Measurements from ENCODE around the gene PSME4. TPM values are rescaled to one million over a fixed set of nuclear protein-coding genes. Genes with fewer than 3 reads are reported as not detected.

PSME4 gene
- total and polyA plus RNA-seq, 2 of the 13 experiments (the other 11 are each of a cell fraction or from before 2014, with no cell fraction given) = 52.1 to 77.8 TPM

DNA sequence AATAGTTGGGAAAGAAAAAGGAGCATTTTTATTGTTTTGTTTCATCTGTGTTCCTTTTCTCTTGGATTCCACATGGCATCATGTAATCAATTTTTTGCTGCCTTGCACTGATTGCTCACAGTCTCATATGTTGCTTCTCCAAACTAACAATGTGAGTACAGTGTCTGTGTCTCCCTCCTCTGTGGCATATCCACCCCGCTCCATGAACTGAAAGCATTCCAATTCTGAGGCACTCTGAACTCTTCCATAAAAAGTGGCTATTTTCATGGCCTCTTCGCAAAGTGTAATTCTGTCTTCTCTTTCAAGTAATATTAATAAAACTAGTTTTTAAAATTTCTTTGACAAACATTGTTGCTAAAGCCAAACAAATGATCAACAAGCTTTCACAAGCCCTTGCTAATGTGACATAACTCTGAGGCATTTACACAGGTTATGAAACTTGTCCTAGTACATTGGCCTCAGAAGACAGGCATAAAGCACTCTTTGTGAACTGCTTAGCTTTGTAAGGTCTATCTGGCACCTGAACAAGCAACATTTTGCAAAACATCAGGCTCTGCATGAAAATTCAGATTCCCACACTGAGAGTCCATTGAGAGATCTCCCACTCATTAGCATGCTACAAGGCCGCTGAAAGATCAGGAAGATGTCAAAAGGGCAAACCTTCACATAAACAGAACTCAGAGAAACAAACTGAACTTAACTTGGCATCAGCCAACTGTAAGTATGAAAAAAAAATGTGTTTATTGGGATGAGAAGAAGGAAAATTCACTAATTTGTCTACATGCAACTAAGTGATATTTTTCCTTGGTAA lies 144.0 kb downstream of the PSME4 start (continued):
- TF ChIP-seq, protein P1, sequence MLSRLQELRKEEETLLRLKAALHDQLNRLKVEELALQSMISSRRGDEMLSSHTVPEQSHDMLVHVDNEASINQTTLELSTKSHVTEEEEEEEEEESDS (CRISPR knock-in tag; IDR thresholded peaks at IDR 0.05; ENCODE audit: borderline replicate concordance) = peak; percentile 90; the same call in 1 of the 2 replicates
- TF ChIP-seq ZSCAN12 (CRISPR knock-in tag; IDR thresholded peaks at IDR 0.05) (no peak), ZNF616 (CRISPR knock-in tag; IDR thresholded peaks at IDR 0.05; ENCODE audit: low read depth) (no peak), MATR3 (CRISPR knock-in tag; IDR thresholded peaks at IDR 0.05) (no peak), TCF7L2 (IDR thresholded peaks at IDR 0.05; ENCODE audit: low read depth, low read length) (peak; percentile 64), ZNF337 (CRISPR knock-in tag; IDR thresholded peaks at IDR 0.05; ENCODE audit: borderline replicate concordance, low read depth) (no peak), ARID2 (CRISPR knock-in tag; IDR thresholded peaks at IDR 0.05; ENCODE audit: borderline replicate concordance) (peak; percentile 94), TSC22D2 (CRISPR knock-in tag; IDR thresholded peaks at IDR 0.05; ENCODE audit: borderline replicate concordance) (peak; percentile 95), CENPX (CRISPR knock-in tag; IDR thresholded peaks at IDR 0.05) (no peak), GTF2F1 (IDR thresholded peaks at IDR 0.05; ENCODE audit: low read length) (no peak), PRPF4 (IDR thresholded peaks at IDR 0.05; ENCODE audit: low read depth, low read length, poor library complexity, severe bottlenecking) (no peak), PHF5A (CRISPR knock-in tag; IDR thresholded peaks at IDR 0.05; ENCODE audit: low read depth, unreplicated experiment) (peak; percentile 92), ZNF720 (CRISPR knock-in tag; IDR thresholded peaks at IDR 0.05) (no peak), SRY (CRISPR knock-in tag; IDR thresholded peaks at IDR 0.05) (no peak), ZNF775 (CRISPR knock-in tag; IDR thresholded peaks at IDR 0.05; ENCODE audit: borderline replicate concordance) (0 out of 2 replicates have a peak, but pooled peaks have one; percentile 47), ZNF451 (CRISPR knock-in tag; IDR thresholded peaks at IDR 0.05) (no peak), ZNF546 (CRISPR knock-in tag; conservative IDR thresholded peaks at IDR 0.05) (no peak), ZBTB42 (CRISPR knock-in tag; IDR thresholded peaks at IDR 0.05) (no peak)
- TF ChIP-seq, protein P2, sequence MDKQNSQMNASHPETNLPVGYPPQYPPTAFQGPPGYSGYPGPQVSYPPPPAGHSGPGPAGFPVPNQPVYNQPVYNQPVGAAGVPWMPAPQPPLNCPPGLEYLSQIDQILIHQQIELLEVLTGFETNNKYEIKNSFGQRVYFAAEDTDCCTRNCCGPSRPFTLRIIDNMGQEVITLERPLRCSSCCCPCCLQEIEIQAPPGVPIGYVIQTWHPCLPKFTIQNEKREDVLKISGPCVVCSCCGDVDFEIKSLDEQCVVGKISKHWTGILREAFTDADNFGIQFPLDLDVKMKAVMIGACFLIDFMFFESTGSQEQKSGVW (CRISPR knock-in tag; IDR thresholded peaks at IDR 0.05; ENCODE audit: borderline replicate concordance) = no peak
- TF ChIP-seq, protein P3, sequence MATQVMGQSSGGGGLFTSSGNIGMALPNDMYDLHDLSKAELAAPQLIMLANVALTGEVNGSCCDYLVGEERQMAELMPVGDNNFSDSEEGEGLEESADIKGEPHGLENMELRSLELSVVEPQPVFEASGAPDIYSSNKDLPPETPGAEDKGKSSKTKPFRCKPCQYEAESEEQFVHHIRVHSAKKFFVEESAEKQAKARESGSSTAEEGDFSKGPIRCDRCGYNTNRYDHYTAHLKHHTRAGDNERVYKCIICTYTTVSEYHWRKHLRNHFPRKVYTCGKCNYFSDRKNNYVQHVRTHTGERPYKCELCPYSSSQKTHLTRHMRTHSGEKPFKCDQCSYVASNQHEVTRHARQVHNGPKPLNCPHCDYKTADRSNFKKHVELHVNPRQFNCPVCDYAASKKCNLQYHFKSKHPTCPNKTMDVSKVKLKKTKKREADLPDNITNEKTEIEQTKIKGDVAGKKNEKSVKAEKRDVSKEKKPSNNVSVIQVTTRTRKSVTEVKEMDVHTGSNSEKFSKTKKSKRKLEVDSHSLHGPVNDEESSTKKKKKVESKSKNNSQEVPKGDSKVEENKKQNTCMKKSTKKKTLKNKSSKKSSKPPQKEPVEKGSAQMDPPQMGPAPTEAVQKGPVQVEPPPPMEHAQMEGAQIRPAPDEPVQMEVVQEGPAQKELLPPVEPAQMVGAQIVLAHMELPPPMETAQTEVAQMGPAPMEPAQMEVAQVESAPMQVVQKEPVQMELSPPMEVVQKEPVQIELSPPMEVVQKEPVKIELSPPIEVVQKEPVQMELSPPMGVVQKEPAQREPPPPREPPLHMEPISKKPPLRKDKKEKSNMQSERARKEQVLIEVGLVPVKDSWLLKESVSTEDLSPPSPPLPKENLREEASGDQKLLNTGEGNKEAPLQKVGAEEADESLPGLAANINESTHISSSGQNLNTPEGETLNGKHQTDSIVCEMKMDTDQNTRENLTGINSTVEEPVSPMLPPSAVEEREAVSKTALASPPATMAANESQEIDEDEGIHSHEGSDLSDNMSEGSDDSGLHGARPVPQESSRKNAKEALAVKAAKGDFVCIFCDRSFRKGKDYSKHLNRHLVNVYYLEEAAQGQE (IDR thresholded peaks at IDR 0.05; ENCODE audit: borderline replicate concordance in 1 of 2, low read depth in 1 of 2, low read length in 2 of 2) = peak in 1 of 2 experiments; percentile 80; a peak in 2 of 4 replicates
- TF ChIP-seq, protein P4, sequence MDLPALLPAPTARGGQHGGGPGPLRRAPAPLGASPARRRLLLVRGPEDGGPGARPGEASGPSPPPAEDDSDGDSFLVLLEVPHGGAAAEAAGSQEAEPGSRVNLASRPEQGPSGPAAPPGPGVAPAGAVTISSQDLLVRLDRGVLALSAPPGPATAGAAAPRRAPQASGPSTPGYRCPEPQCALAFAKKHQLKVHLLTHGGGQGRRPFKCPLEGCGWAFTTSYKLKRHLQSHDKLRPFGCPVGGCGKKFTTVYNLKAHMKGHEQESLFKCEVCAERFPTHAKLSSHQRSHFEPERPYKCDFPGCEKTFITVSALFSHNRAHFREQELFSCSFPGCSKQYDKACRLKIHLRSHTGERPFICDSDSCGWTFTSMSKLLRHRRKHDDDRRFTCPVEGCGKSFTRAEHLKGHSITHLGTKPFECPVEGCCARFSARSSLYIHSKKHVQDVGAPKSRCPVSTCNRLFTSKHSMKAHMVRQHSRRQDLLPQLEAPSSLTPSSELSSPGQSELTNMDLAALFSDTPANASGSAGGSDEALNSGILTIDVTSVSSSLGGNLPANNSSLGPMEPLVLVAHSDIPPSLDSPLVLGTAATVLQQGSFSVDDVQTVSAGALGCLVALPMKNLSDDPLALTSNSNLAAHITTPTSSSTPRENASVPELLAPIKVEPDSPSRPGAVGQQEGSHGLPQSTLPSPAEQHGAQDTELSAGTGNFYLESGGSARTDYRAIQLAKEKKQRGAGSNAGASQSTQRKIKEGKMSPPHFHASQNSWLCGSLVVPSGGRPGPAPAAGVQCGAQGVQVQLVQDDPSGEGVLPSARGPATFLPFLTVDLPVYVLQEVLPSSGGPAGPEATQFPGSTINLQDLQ (CRISPR knock-in tag; IDR thresholded peaks at IDR 0.05) = no peak

All from HepG2 (cell line).